ENCODE results near the gene LRRC55. TPM values are rescaled to one million over a fixed set of nuclear protein-coding genes. Genes with fewer than 3 reads are reported as not detected.

The LRRC55 gene
- total RNA-seq, 4 donors from 2014 or later = not detected

GRCh38 chr11:57148621-57149020, 33.1 kb upstream of the LRRC55 start:
- Histone ChIP-seq H3K9me3 (no peaks in the 10 kb centered on the region), H3K4me1 (no peaks in the 10 kb centered on the region), H3K36me3 (no peaks in the 10 kb centered on the region), H3K27ac (no peak overlapping the region), H3K27me3 (no peaks in the 10 kb centered on the region), H3K4me3 (no peak overlapping the region)
- ATAC-seq (no peak), DNase-seq (no peak)
- TF ChIP-seq POLR2A (IDR thresholded peaks at IDR 0.05) = no peak
- in situ Hi-C loops (cut with MboI; ENCODE audit: low sequenced_read_pairs in 4 of 4) = no loop called here
- intact Hi-C loops (cut with DNase I; ENCODE audit: low total_unique reads) = no loop called here

- no peak overlapping the region for H3K4me3 ChIP-seq
- DNase-seq = no peak
- no peaks in the 10 kb centered on the region for H3K27me3 ChIP-seq
- no peak overlapping the region for H3K27ac ChIP-seq
- no peaks in the 10 kb centered on the region for H3K9me3 ChIP-seq
- TF ChIP-seq CTCF (IDR thresholded peaks at IDR 0.05 in 4 of 5, conservative IDR thresholded peaks at IDR 0.05 in 1 of 5) (no peak), POLR2A (IDR thresholded peaks at IDR 0.05) (no peak)
- no peaks in the 10 kb centered on the region for H3K4me1 ChIP-seq
- in situ Hi-C loops (cut with MboI; ENCODE audit: low sequenced_read_pairs in 4 of 4) (no loop called here), intact Hi-C loops (cut with DNase I; ENCODE audit: low total_unique reads) (no loop called here)
- no peaks in the 10 kb centered on the region for H3K36me3 ChIP-seq
- no peak for ATAC-seq
Measured at GRCh38 chr11:57150454-57150917, 31.3 kb upstream of the LRRC55 start.

- H3K4me1 ChIP-seq = no peaks in the 10 kb centered on the region
- in situ Hi-C loops (cut with MboI; ENCODE audit: low sequenced_read_pairs in 4 of 4) = no loop called here
- TF ChIP-seq CTCF (IDR thresholded peaks at IDR 0.05 in 4 of 5, conservative IDR thresholded peaks at IDR 0.05 in 1 of 5) = no peak
- no peak for TF ChIP-seq POLR2A (IDR thresholded peaks at IDR 0.05)
- intact Hi-C loops (cut with DNase I; ENCODE audit: low total_unique reads) = no loop called here
- no peaks in the 10 kb centered on the region for H3K36me3 ChIP-seq
- ATAC-seq = no peak
- no peak for DNase-seq
- no peak overlapping the region for H3K4me3 ChIP-seq
- H3K9me3 ChIP-seq = no peaks in the 10 kb centered on the region
- H3K27me3 ChIP-seq = no peaks in the 10 kb centered on the region
- no peak overlapping the region for H3K27ac ChIP-seq
Measured at GRCh38 chr11:57152134-57152533, 29.6 kb upstream of the LRRC55 start.

GRCh38 chr11:57153448-57153847, 28.3 kb upstream of the LRRC55 start:
- no peaks in the 10 kb centered on the region for H3K4me1 ChIP-seq
- in situ Hi-C loops (cut with MboI; ENCODE audit: low sequenced_read_pairs in 4 of 4) = no loop called here
- H3K4me3 ChIP-seq = no peak overlapping the region
- no peaks in the 10 kb centered on the region for H3K36me3 ChIP-seq
- intact Hi-C loops (cut with DNase I; ENCODE audit: low total_unique reads) = no loop called here
- H3K9me3 ChIP-seq = no peaks in the 10 kb centered on the region
- H3K27me3 ChIP-seq = no peaks in the 10 kb centered on the region
- ATAC-seq (no peak), DNase-seq (no peak)
- TF ChIP-seq CTCF (IDR thresholded peaks at IDR 0.05 in 4 of 5, conservative IDR thresholded peaks at IDR 0.05 in 1 of 5) (no peak), POLR2A (IDR thresholded peaks at IDR 0.05) (no peak)
- H3K27ac ChIP-seq = no peak overlapping the region

GRCh38 chr11:57154739-57155138, 27.0 kb upstream of the LRRC55 start:
- intact Hi-C loops (cut with DNase I; ENCODE audit: low total_unique reads) = no loop called here
- Histone ChIP-seq H3K36me3 (no peaks in the 10 kb centered on the region), H3K4me1 (no peaks in the 10 kb centered on the region), H3K27me3 (no peaks in the 10 kb centered on the region), H3K9me3 (no peaks in the 10 kb centered on the region), H3K4me3 (no peak overlapping the region), H3K27ac (no peak overlapping the region)
- peak in 1 of 2 donors; percentile 46 for ATAC-seq
- no peak for DNase-seq
- TF ChIP-seq CTCF (IDR thresholded peaks at IDR 0.05 in 4 of 5, conservative IDR thresholded peaks at IDR 0.05 in 1 of 5) = no peak
- no peak for TF ChIP-seq POLR2A (IDR thresholded peaks at IDR 0.05)
- in situ Hi-C loops (cut with MboI; ENCODE audit: low sequenced_read_pairs in 4 of 4) = no loop called here
